MM.1S (cell line): ENCODE measurements around the gene SCRG1.

Experiments used
- DNase-seq: peaks from one replicate; pipeline ENCODE4 v3.0.0-alpha.2; 2015
- H2AFZ ChIP-seq: fragments of 300-600 bp; sonication (generic); 2 replicates; pipeline ENCODE4 v1.6.0; 2016; ENCODE audit warnings: antibody characterized with exemption, low read length
- H3F3A ChIP-seq: fragments of 300-600 bp; sonication (generic); 2 replicates; pipeline ENCODE4 v1.6.1; 2016; ENCODE audit warnings: mild to moderate bottlenecking, antibody characterized with exemption, low read length, moderate library complexity, mixed read lengths; ENCODE audit not compliant: insufficient read depth
- H3K27ac ChIP-seq: fragments of 300-600 bp; sonication (generic); 2 replicates; pipeline ENCODE4 v1.5.1; 2016; ENCODE audit warnings: mild to moderate bottlenecking, low read length
- H3K27me3 ChIP-seq: fragments of 300-600 bp; sonication (generic); replicated peaks from 2 replicates; pipeline ENCODE4 v1.6.0; 2016; ENCODE audit warnings: low read length; ENCODE audit not compliant: insufficient read depth
- H3K36me3 ChIP-seq: fragments of 300-600 bp; sonication (generic); replicated peaks from 2 replicates; pipeline ENCODE4 v1.6.1; 2016; ENCODE audit warnings: mild to moderate bottlenecking, low read length, mixed read lengths; ENCODE audit not compliant: insufficient read depth
- H3K4me1 ChIP-seq: fragments of 300-600 bp; sonication (generic); 2 replicates; pipeline ENCODE4 v1.6.1; 2016; ENCODE audit warnings: low read length, mixed read lengths
- H3K4me2 ChIP-seq: fragments of 300-600 bp; sonication (generic); 2 replicates; pipeline ENCODE4 v1.6.0; 2016; ENCODE audit warnings: low read depth, low read length
- H3K4me3 ChIP-seq: fragments of 300-600 bp; sonication (generic); 2 replicates; pipeline ENCODE4 v1.5.1; 2016; ENCODE audit warnings: low read length, mixed read lengths
- H3K79me2 ChIP-seq: fragments of 300-600 bp; sonication (generic); 2 replicates; pipeline ENCODE4 v1.6.1; 2016; ENCODE audit warnings: mixed run types, low read length, mixed read lengths
- H3K9ac ChIP-seq: fragments of 300-600 bp; sonication (generic); 2 replicates; pipeline ENCODE4 v1.6.1; 2016; ENCODE audit warnings: low read length, mixed read lengths
- H3K9me2 ChIP-seq: fragments of 300-600 bp; sonication (generic); replicated peaks from 2 replicates; pipeline ENCODE4 v1.6.1; 2016; ENCODE audit warnings: mild to moderate bottlenecking, low read length, mixed read lengths; ENCODE audit not compliant: insufficient read depth
- H3K9me3 ChIP-seq: fragments of 300-600 bp; sonication (generic); replicated peaks from 2 replicates; pipeline ENCODE4 v1.6.1; 2016; ENCODE audit warnings: mild to moderate bottlenecking, low read length, mixed read lengths; ENCODE audit not compliant: insufficient read depth
- H4K20me1 ChIP-seq: fragments of 300-600 bp; sonication (generic); 2 replicates; pipeline ENCODE4 v1.6.1; 2016; ENCODE audit warnings: mild to moderate bottlenecking, low read length, moderate library complexity, mixed read lengths; ENCODE audit not compliant: insufficient read depth
- CTCF ChIP-seq: fragments of 300-600 bp; sonication (generic); IDR thresholded peaks from 2 replicates; pipeline ENCODE4 v1.5.1; 2016; ENCODE audit warnings: antibody characterized with exemption, low read length, mixed read lengths
- EZH2 ChIP-seq: fragments of 300-600 bp; sonication (generic); optimal IDR thresholded peaks from 2 replicates; pipeline ENCODE3; 2017; ENCODE audit warnings: low read depth, mild to moderate bottlenecking, antibody characterized with exemption, low read length, mixed read lengths
- EZH2phosphoT487 ChIP-seq: fragments of 300-600 bp; sonication (generic); IDR thresholded peaks from 2 replicates; pipeline ENCODE4 v1.6.1; 2018; ENCODE audit warnings: antibody characterized with exemption, low read length

The SCRG1 gene

GRCh38 chr4:173411106-173411693 lies 12.3 kb upstream of the SCRG1 start:
- H2AFZ ChIP-seq = no peak overlapping the region
- DNase-seq = no peak
- no peaks in the 10 kb centered on the region for H3K36me3 ChIP-seq
- no peak overlapping the region for H3K4me3 ChIP-seq
- no peaks in the 10 kb centered on the region for H3F3A ChIP-seq
- TF ChIP-seq CTCF (no peak), EZH2 (no peak), EZH2phosphoT487 (no peak)
- H4K20me1 ChIP-seq = no peaks in the 10 kb centered on the region
- no peaks in the 10 kb centered on the region for H3K27me3 ChIP-seq
- no peak overlapping the region for H3K9ac ChIP-seq
- H3K9me3 ChIP-seq = no peaks in the 10 kb centered on the region
- H3K79me2 ChIP-seq = no peaks in the 10 kb centered on the region
- no peak overlapping the region for H3K4me2 ChIP-seq
- H3K4me1 ChIP-seq = no peaks in the 10 kb centered on the region
- H3K9me2 ChIP-seq = no peaks in the 10 kb centered on the region
- no peak overlapping the region for H3K27ac ChIP-seq

- Histone ChIP-seq H3K27me3 (no peaks in the 10 kb centered on the region), H3K27ac (no peak overlapping the region), H3K4me1 (no peaks in the 10 kb centered on the region), H3K9me2 (no peaks in the 10 kb centered on the region), H3F3A (no peaks in the 10 kb centered on the region), H3K79me2 (no peaks in the 10 kb centered on the region), H2AFZ (no peak overlapping the region), H3K4me2 (no peak overlapping the region), H3K36me3 (no peaks in the 10 kb centered on the region), H3K4me3 (no peak overlapping the region), H3K9me3 (no peaks in the 10 kb centered on the region), H3K9ac (no peak overlapping the region), H4K20me1 (no peaks in the 10 kb centered on the region)
- TF ChIP-seq EZH2 (no peak), EZH2phosphoT487 (no peak), CTCF (no peak)
- no peak for DNase-seq
Measured at GRCh38 chr4:173410079-173410478, 11.2 kb upstream of the SCRG1 start.

- Histone ChIP-seq H3K9me3 (no peaks in the 10 kb centered on the region), H3K4me1 (no peaks in the 10 kb centered on the region), H2AFZ (no peak overlapping the region), H4K20me1 (no peaks in the 10 kb centered on the region), H3K9ac (no peak overlapping the region), H3K27ac (no peak overlapping the region), H3K79me2 (no peaks in the 10 kb centered on the region), H3K36me3 (no peaks in the 10 kb centered on the region), H3K4me3 (no peak overlapping the region), H3K27me3 (no peaks in the 10 kb centered on the region), H3K9me2 (no peaks in the 10 kb centered on the region), H3F3A (no peaks in the 10 kb centered on the region), H3K4me2 (no peak overlapping the region)
- no peak for TF ChIP-seq EZH2phosphoT487
- TF ChIP-seq EZH2 = no peak
- no peak for TF ChIP-seq CTCF
- no peak for DNase-seq
Measured at GRCh38 chr4:173405840-173406606, 7.1 kb upstream of the SCRG1 start.
